HG02884 (cell line): ENCODE data around the gene PLXNA4.

Experiments
- ATAC-seq: cut with Tn5 transposase; IDR thresholded peaks from one replicate; pipeline ENCODE4 v1.9.1; 2021; ENCODE audit warnings: mild to moderate bottlenecking, moderate library complexity; ENCODE audit not compliant: unreplicated experiment

Gene PLXNA4

DNA sequence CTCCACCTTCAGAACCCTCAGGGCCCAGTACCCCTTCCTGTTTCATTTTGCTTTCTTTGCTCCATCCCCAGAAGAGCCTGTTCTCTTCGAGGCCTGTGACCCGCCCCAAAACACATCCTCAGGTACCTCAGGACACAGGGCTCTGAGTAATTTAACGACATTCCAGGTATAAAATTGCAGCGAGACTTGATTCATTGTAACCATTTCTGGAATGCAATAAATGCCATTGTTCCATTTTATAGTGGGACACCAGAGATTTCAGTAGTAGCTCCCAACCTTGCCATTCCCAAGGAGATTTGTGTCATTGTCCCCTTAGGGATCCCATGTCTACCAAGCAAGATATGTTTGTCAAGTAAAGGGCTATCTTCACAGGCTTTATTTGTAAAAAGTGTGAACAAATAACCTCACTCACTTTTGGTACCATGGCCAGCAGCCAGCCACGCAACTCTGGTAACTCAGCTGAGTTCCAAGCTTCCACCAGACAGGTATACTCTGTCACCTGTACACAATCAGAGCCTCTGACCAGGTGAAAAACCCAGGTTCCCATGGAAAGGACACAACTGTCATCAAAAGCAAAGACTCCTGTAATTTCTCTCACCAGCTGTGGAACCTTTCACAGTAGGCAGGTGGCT is 441.3 kb downstream of the PLXNA4 start:
- ATAC-seq: no peak

- ATAC-seq: no peak
Measured at GRCh38 chr7:132133501-132133900, 442.8 kb downstream of the PLXNA4 start.

GRCh38 chr7:132131196-132131595 is 445.1 kb downstream of the PLXNA4 start:
- ATAC-seq: no peak

GRCh38 chr7:132130497-132130896 is 445.8 kb downstream of the PLXNA4 start:
- ATAC-seq: no peak

DNA sequence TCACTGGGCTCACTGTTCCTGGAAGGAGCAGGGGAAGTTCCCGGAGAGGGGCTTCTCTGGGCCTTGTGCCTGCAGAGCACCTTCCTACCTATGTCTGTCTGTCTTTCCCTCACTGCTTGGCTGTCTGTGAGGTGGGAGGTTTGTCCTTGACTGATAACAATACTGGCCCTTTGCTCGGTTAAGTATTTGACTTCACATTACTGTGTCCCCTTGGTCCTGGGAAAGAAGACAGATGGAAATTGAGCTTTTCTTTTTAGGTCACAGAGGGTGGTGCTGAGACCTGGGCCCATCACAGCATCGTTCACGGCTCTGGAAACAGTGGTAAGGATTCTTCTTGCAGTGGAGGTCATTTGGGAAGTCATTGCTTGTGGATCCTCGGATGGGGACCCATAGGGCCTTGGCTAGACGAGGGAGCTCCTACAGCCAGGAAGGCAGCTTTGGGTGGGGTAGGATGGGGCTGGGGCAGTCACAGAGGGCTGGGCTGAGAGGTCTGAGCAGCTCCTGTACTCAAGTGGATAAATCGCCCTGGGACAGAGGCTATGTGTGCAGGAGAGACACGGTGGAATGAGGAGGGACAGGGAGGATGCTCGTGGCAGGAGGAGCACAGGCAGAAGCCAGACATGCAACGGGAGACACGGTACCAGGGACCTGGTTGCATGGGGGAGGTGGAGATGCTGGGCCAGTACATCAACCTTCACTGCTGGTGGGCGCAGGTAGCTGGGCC is 450.2 kb downstream of the PLXNA4 start:
- no peak for ATAC-seq

DNA sequence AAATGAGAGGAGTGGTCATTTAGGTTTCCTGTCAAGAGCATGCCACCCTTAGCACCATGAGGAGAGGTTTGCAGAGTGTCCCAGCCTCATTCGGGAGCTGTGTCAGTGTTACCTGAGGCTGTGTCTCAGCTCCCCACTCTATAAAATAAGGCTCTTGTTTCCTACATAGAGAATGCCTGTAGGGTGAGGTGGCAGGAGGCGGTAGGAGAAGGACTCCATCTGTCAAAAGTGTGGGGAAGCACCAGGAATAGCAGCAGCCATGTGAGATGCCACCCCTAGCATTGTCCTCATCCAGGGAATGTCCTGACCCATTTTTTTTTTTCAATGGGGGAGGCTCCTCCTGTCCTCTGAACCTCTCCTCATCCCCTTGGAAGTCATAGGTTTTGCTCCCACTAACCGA is 451.2 kb downstream of the PLXNA4 start:
- no peak for ATAC-seq

DNA sequence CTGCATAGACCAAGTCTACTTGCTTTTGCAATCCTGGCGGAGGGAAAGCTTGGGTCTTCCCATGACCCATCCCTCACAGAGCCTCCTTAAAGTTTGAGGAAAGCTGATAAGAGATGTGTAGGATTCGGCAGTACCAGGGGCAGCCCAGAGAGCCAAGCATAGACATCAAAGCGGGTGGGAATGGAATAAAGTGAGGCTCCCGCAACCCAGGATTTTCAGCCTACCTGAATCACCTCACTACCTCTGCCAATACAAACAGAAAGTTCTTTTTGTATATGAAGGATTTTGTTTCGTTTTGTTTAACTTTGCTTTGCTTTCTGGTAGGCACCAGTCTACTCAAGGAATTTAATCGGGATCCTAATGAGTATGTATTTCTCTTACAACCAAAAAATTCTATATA is 451.7 kb downstream of the PLXNA4 start:
- ATAC-seq: no peak

GRCh38 chr7:132123773-132124172 is 452.5 kb downstream of the PLXNA4 start:
- ATAC-seq: no peak

GRCh38 chr7:132122901-132123300 is 453.4 kb downstream of the PLXNA4 start:
- ATAC-seq: no peak

DNA sequence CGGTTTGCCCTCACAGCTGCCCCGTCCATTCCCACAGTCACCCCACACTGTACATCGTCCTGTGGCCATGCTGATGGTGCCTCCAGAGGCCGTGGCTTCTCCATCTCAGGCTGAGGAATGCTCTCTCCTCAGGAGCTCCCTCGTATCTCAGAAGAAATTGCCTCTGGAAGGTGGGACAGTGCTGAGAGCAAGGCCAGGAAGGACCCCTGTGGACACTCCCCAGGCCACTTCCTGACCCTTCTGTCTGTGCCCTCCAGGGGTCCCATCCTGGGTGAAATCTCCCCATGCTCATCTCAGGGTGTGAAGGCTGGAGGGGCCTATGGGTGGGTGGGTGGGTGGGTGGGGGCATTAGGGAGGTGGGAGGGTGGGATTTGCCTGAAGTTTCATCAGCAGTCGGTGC is 454.3 kb downstream of the PLXNA4 start:
- no peak for ATAC-seq

DNA sequence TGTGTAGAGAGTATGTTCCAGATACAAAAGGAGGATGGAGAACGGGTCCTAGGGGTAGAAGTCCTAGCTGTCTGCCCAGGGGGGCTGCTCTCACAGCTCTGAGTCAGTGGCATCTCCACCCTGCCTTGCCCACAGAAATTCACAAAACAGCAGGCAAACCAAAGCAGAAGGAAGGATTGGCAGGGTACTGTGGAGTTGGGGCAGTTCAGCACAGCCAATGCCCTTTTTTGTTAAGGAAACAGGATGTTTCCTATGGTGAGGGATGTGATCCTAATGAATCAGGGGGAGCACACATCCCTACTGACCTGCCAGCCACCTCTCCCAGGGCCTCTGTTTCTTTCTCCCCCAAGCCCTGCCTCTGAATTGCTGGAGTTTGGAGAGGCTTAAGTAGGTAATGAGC is 457.6 kb downstream of the PLXNA4 start:
- ATAC-seq: no peak

DNA sequence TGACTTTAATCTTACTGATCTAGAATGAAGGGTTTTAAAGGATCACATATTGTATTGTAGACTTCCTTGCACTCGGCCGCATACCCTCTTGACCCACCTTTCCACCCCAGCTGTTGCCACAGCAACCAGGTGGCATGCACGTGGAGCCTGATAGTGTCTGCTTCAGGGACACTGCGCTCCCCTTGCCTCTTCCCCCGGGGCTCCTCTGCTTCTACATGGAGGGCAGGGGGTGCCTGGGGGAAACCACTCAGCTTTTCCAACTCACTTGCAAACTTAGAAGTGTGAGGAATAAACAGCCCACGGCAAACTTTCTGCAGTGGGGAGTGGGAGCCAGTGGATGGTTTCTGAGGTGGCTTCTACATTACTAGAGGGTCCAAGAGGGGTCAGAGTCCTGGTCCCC is 458.6 kb downstream of the PLXNA4 start:
- no peak for ATAC-seq

GRCh38 chr7:132117181-132117580 is 459.1 kb downstream of the PLXNA4 start:
- no peak for ATAC-seq

DNA sequence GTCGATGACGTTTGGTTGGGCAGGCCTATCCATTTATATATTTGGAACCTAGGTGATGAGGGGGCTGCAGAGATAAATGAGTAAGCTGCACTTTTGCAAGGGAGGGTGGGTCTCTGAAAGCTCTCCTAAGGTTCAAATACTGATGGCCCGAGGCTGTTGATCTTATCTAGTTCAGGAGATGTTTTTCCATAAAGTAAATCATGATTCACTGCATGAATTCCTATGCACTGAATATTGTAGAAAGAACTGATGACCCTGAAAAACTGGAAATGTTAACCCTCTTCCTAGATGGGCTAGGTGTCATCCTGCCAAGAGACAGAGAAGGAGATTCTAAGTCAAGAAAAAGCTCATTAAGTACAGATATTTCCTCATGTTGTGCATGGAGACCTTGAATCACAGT is 459.9 kb downstream of the PLXNA4 start:
- no peak for ATAC-seq

DNA sequence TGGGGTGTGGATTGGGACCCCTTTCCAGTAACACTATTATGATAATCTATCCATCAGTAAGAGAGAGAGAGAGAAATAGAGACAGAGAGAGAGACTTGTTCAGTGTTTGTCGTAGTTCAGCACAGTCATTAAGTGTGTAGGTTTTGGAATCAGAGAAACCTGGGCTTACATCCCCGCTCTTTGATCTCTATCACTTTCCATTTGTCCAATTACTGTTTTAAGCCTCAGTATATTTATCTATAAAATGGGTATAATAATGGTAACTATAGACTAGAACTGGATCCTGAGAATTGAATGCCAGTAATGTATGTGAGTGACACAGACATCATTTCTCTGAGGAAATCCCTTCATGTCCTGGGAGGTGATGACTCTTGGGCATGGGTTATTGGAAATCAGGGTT is 460.5 kb downstream of the PLXNA4 start:
- no peak for ATAC-seq

DNA sequence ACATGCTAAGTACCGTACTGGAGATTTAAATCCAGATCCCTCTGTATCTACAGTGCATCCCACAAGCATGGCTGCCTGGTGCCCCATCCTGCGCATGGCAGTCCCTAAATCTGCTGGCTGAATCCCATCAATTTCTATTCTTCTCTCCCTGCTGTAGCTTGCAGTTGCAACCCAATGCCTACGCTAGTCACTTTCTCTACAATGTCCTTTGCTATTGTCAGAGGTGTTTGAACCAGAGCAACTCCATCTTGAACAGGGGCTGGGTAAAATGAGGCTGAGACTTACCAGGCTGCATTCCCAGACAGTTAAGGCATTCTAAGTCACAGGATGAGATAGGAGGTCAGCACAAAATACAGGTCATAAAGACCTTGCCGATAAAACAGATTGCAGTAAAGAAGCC is 461.2 kb downstream of the PLXNA4 start:
- ATAC-seq: no peak

- ATAC-seq: no peak
Measured at GRCh38 chr7:132114411-132114810, 461.9 kb downstream of the PLXNA4 start.

DNA sequence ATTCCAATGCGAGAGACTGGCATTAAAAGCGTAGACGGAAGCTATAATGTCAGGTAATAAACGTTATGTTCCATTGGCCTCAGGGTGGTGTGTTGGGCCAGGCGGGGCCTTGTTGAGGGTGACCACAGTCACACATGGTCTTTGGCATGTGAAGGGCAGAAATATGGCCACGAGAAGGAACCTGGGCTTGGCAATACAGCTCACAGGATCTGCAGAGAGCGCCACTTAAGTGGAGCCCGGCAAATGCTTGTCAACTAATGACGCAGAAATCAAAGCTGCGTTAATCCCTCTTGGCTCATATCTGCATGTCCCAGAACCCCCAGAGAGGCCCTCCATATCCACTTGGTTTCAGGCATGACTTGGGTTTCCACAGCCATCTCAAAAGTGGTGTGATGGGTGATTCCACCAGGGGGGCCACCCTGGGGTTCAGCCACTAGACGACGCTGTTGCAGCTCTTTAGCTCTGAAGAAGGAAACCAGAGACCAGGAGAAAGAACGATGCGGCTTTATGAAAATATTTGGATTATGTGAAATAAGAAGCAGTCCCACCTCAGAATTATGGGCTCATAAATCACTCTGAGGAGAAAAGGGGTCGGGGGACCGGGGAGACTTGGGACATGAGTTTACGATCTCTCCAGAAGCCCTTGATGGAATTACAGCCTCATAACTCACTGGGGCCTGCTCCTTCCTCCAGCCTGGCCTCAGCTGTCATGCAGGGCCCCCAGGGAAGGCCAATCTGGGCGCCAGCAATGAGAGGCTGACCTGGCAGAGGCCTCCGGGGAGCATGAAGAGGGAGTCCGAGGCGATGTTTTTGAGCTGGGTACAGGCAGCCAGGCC is 462.5 kb downstream of the PLXNA4 start:
- no peak for ATAC-seq

- no peak for ATAC-seq
Measured at GRCh38 chr7:132112657-132113056, 463.6 kb downstream of the PLXNA4 start.

DNA sequence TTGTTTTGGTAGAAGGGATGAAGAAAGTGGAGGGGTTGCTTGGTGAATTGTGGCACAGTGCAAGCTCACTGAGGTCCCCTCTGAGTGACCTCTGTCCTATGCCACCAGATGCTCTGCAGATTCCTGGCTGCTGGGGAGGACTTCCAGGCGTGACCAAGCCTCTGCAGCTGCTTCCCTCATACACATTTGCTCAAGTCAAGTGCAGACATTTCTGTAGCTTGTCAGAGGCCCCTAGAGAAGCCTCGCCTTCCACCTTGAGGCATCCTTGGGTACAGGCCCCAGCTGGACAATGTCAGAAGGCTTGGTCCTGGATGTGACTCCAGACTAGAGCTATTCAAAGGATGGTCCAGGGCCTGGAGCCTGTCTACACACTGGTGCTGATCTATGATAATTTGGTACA is 464.2 kb downstream of the PLXNA4 start:
- ATAC-seq: no peak

DNA sequence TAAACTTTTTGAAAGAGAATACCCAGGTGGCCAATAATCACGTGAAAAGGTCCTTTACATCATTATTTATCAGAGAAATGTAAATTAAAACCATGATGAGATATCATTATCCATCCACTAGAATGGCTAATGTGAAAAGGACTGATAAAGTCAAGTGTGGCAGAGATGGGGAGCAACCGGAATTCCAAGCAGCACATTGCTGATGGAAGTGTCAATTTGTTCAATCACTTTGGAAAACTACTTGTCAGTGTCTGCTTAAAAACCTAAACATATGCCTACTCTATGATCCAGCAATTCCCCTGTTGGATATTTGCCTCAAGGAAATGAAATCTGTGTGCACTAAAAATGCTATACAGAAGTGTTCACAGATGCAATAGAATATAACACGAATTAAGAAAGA is 465.6 kb downstream of the PLXNA4 start:
- no peak for ATAC-seq

- ATAC-seq: no peak
Measured at GRCh38 chr7:132109769-132110168, 466.5 kb downstream of the PLXNA4 start.
